A673 (cell line): ENCODE measurements around the gene RUBCNL. TPM values are rescaled to one million over a fixed set of nuclear protein-coding genes. Genes with fewer than 3 reads are reported as not detected.
A peak's percentile ranks its signal among the peaks of the same experiment; 100 is the strongest.

Source experiments
- BruUV-seq: library from RNA; stranded (reverse); fragments of 400-500 nt; replicated peaks from 2 replicates; lab custom pipeline; 2021; lab: Mats Ljungman, UMichigan
- CTCF ChIA-PET: fragments of 300-600 bp; sonication (Branson Sonifier 250); formaldehyde crosslinking; loops from one replicate; lab custom pipeline; 2022; ENCODE audit warnings: antibody characterized with exemption; lab: Charles Lee
- POLR2A ChIA-PET: fragments of 300-600 bp; sonication (Branson Sonifier 250); formaldehyde crosslinking; loops from one replicate; lab custom pipeline; 2022; ENCODE audit warnings: antibody characterized with exemption; ENCODE audit not compliant: low non-redundant PET; lab: Charles Lee
- DNase-seq: peaks from one replicate; pipeline ENCODE4 v3.0.0-alpha.2; 2015; ENCODE audit warnings: low spot score
- H3K27ac ChIP-seq: fragments of 200-600 bp; sonication (generic); 2 replicates; pipeline ENCODE4 v1.5.1; 2016; ENCODE audit warnings: mixed run types, low read depth, mild to moderate bottlenecking, mixed read lengths, antibody characterized with exemption, low read length; ENCODE audit not compliant: poor library complexity, severe bottlenecking
- H3K27me3 ChIP-seq: fragments of 200-600 bp; sonication (generic); replicated peaks from 2 replicates; pipeline ENCODE4 v1.6.1; 2017; ENCODE audit warnings: mixed run types, low read depth, mild to moderate bottlenecking, mixed read lengths, antibody characterized with exemption, low read length; ENCODE audit not compliant: insufficient read depth, poor library complexity
- H3K36me3 ChIP-seq: fragments of 200-600 bp; sonication (generic); 2 replicates; pipeline ENCODE4 v1.6.1; 2016; ENCODE audit warnings: mixed run types, mild to moderate bottlenecking, mixed read lengths, antibody characterized with exemption, low read length; ENCODE audit not compliant: insufficient read depth, poor library complexity, severe bottlenecking
- H3K4me1 ChIP-seq: fragments of 200-600 bp; sonication (generic); 2 replicates; pipeline ENCODE4 v1.6.1; 2017; ENCODE audit warnings: mixed run types, mild to moderate bottlenecking, mixed read lengths, antibody characterized with exemption, low read length; ENCODE audit not compliant: insufficient read depth, poor library complexity, severe bottlenecking
- H3K4me3 ChIP-seq: fragments of 200-600 bp; sonication (generic); 2 replicates; pipeline ENCODE4 v1.5.1; 2016; ENCODE audit warnings: low read depth, mixed run types, mild to moderate bottlenecking, mixed read lengths, low read length; ENCODE audit not compliant: poor library complexity, severe bottlenecking
- H3K9me3 ChIP-seq: fragments of 200-600 bp; sonication (generic); 2 replicates; pipeline ENCODE4 v1.6.1; 2016; ENCODE audit warnings: mixed run types, low read depth, mild to moderate bottlenecking, mixed read lengths, antibody characterized with exemption, low read length; ENCODE audit not compliant: poor library complexity, severe bottlenecking
- CTCF ChIP-seq: fragments of 300-800, 200-600 bp; sonication (generic); conservative IDR thresholded peaks from 2 replicates; pipeline ENCODE4 v1.5.1; 2017; ENCODE audit warnings: low read depth, mild to moderate bottlenecking, antibody characterized with exemption, low read length, moderate library complexity, mixed read lengths
- EZH2 ChIP-seq: fragments of 200-600 bp; sonication (generic); IDR thresholded peaks from 2 replicates; pipeline ENCODE4 v1.6.1; 2017; ENCODE audit warnings: borderline replicate concordance, low read depth, mild to moderate bottlenecking, mixed read lengths, antibody characterized with exemption, low read length; ENCODE audit not compliant: poor library complexity, severe bottlenecking
- intact Hi-C: fragments of 100-400 bp; cut with micrococcal nuclease; formaldehyde crosslinking; loops from one replicate; pipeline ENCODE4 v1.10.0; 2022; ENCODE audit not compliant: unreplicated experiment
- total RNA-seq: library from RNA; stranded (reverse); gene quantifications from 2 replicates; pipeline ENCODE4 v1.2.3, GENCODE V29; 2021

Gene RUBCNL
- total RNA-seq, 1 experiment from 2014 or later, result 126 TPM

- intact Hi-C loops, result loop anchor here (5.0 to 10.0 kb wide), 2 partner anchors 66 to 328 kb away; no protein-coding TSS in a partner anchor
- CTCF ChIA-PET, result no interaction called here
- H3K9me3 ChIP-seq, result no peaks in the 10 kb centered on the region
- peaks cover 42% of the 10 kb centered on the region for H3K4me1 ChIP-seq
- H3K27me3 ChIP-seq, result no peaks in the 10 kb centered on the region
- peak overlapping the region; percentile 90 for H3K4me3 ChIP-seq
- POLR2A ChIA-PET, result interaction anchor here (0.5 kb wide), 1 partner anchor 82 kb away, joined by 7 read pairs; no protein-coding TSS in a partner anchor
- H3K27ac ChIP-seq, result peak overlapping the region; percentile 96
- peaks cover 34% of the 10 kb centered on the region for H3K36me3 ChIP-seq
- BruUV-seq, result no TSS peak
- peak; percentile 64 for DNase-seq
- no peak for TF ChIP-seq CTCF
- no peak for TF ChIP-seq EZH2
Observed at GRCh38 chr13:46386392-46387063, 524 bp downstream of the RUBCNL start.

DNA sequence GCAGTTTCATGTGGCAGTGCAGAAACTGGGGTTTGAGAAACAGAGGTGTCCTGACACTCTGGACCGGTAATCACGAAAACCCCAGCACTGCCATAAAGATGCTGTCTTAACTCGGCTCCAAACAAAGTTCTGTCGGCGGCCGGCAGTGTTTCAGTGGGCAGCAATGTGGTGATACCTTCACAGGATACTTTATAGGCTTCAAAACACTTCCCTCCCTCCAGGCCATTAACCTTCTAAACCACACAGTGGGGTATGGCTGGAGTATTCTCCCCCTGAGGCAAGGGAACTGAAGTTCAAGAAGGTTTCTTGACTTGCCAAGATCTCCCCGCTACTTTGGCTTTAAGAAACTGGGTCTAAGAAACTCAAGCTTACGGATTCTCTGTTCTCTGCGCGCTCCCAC is 1.1 kb downstream of the RUBCNL start:
- Histone ChIP-seq H3K4me1 (peaks cover 42% of the 10 kb centered on the region), H3K9me3 (no peaks in the 10 kb centered on the region), H3K4me3 (peak overlapping the region; percentile 90), H3K27me3 (no peaks in the 10 kb centered on the region), H3K36me3 (peaks cover 39% of the 10 kb centered on the region), H3K27ac (peak overlapping the region; percentile 96)
- POLR2A ChIA-PET, result no interaction called here
- BruUV-seq, result TSS peak; percentile 45
- DNase-seq, result no peak
- TF ChIP-seq CTCF, result no peak
- TF ChIP-seq EZH2, result no peak
- CTCF ChIA-PET, result no interaction called here
- intact Hi-C loops, result loop anchor here (5.0 to 10.0 kb wide), 2 partner anchors 66 to 329 kb away; no protein-coding TSS in a partner anchor

DNA sequence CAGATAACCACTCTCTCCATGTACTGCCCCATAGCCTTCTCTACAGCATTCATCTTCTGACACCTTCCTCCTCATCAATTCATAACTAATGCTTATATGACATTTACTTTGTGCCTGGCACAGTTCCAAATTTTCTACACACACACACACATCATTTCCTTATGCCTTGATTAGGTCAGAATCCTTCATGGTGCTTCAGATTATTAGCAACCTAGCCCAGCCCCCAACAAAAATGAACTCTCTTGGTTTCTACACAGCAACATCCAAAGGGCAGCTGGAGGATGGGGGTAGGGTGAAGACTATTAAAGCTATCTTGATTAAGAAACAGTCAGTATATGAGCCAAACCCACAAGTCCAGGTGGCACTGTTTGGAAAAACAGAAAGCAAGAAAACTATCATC is 3.7 kb downstream of the RUBCNL start:
- H3K4me1 ChIP-seq, result peaks cover 24% of the 10 kb centered on the region
- peak overlapping the region; percentile 90 for H3K4me3 ChIP-seq
- ChIA-PET POLR2A (no interaction called here), CTCF (no interaction called here)
- no peaks in the 10 kb centered on the region for H3K27me3 ChIP-seq
- TF ChIP-seq CTCF (no peak), EZH2 (no peak)
- intact Hi-C loops, result loop anchor here (10.0 kb wide), 1 partner anchor 331 kb away; no protein-coding TSS in a partner anchor
- H3K36me3 ChIP-seq, result peaks cover 58% of the 10 kb centered on the region
- DNase-seq, result peak; percentile 30
- H3K9me3 ChIP-seq, result no peaks in the 10 kb centered on the region
- BruUV-seq, result no TSS peak
- peak overlapping the region; percentile 96 for H3K27ac ChIP-seq
